ENCODE measurements around the gene UBXN11.

Gene UBXN11

DNA sequence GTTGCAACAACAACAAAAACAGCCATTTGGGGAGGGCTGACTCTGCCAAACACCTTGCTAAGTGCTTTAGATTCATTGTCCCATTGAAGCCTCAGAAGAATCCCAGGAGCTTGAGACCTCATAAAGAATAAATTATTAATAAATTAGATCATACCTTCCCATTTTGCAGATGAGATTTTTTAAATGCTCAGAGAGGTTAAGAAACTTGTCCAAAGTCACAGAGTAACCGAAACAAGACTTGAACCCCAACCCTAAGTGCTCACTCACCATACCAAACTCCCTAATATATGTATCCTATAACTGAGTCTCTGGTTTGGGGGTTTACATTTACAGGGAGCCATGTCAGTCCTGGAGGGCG, 43.9 kb upstream of the UBXN11 start:
- no peak overlapping the region for H3K4me3 ChIP-seq (IDR thresholded peaks at IDR 0.05; ENCODE audit: insufficient read depth, low read depth, low read length)
- H3K36me3 ChIP-seq (ENCODE audit: insufficient read depth) = no peaks in the 10 kb centered on the region
- H3K4me2 ChIP-seq = no peak overlapping the region
- H4K20me1 ChIP-seq (ENCODE audit: insufficient read depth) = no peaks in the 10 kb centered on the region
- H3K9ac ChIP-seq = no peak overlapping the region
- no peaks in the 10 kb centered on the region for H3K4me1 ChIP-seq (ENCODE audit: low read depth, poor library complexity, severe bottlenecking)
- no peaks in the 10 kb centered on the region for H3K79me2 ChIP-seq (ENCODE audit: insufficient read depth, low read depth)
- H2AFZ ChIP-seq (ENCODE audit: low read depth) = no peak overlapping the region
- no peaks in the 10 kb centered on the region; the same call in 1 of the 2 replicates for H3K27me3 ChIP-seq (ENCODE audit: insufficient read depth, low read depth)
- H3K27ac ChIP-seq = no peak overlapping the region
- TF ChIP-seq, protein P1, sequence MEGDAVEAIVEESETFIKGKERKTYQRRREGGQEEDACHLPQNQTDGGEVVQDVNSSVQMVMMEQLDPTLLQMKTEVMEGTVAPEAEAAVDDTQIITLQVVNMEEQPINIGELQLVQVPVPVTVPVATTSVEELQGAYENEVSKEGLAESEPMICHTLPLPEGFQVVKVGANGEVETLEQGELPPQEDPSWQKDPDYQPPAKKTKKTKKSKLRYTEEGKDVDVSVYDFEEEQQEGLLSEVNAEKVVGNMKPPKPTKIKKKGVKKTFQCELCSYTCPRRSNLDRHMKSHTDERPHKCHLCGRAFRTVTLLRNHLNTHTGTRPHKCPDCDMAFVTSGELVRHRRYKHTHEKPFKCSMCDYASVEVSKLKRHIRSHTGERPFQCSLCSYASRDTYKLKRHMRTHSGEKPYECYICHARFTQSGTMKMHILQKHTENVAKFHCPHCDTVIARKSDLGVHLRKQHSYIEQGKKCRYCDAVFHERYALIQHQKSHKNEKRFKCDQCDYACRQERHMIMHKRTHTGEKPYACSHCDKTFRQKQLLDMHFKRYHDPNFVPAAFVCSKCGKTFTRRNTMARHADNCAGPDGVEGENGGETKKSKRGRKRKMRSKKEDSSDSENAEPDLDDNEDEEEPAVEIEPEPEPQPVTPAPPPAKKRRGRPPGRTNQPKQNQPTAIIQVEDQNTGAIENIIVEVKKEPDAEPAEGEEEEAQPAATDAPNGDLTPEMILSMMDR (conservative IDR thresholded peaks at IDR 0.05; ENCODE audit: low read depth, low read length) = no peak

DNA sequence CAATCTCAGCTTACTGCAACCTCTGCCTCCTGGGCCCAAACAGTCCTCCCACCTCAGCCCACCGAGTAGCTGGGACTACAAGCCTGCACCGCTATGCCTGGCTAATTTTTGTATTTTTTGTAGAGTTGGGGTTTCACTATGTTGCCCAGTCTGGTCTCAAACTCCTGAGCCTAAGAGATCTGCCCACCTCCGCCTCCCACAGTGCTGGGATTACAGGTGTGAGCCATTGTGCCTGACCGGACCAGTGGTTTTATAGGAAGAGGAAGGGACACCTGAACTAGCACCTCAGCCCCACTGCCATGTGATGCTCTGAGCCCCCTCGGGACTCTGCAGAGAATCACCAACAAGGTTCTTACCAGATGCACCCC, 43.4 kb upstream of the UBXN11 start:
- Histone ChIP-seq H3K4me3 (IDR thresholded peaks at IDR 0.05; ENCODE audit: insufficient read depth, low read depth, low read length) (no peak overlapping the region), H3K4me1 (ENCODE audit: low read depth, poor library complexity, severe bottlenecking) (no peaks in the 10 kb centered on the region), H3K27ac (no peak overlapping the region), H3K36me3 (ENCODE audit: insufficient read depth) (no peaks in the 10 kb centered on the region), H4K20me1 (ENCODE audit: insufficient read depth) (no peaks in the 10 kb centered on the region), H3K27me3 (ENCODE audit: insufficient read depth, low read depth) (no peaks in the 10 kb centered on the region; the same call in 1 of the 2 replicates), H3K9ac (no peak overlapping the region), H2AFZ (ENCODE audit: low read depth) (no peak overlapping the region), H3K4me2 (no peak overlapping the region), H3K79me2 (ENCODE audit: insufficient read depth, low read depth) (no peaks in the 10 kb centered on the region)
- TF ChIP-seq, protein P1 (conservative IDR thresholded peaks at IDR 0.05; ENCODE audit: low read depth, low read length) = no peak

DNA sequence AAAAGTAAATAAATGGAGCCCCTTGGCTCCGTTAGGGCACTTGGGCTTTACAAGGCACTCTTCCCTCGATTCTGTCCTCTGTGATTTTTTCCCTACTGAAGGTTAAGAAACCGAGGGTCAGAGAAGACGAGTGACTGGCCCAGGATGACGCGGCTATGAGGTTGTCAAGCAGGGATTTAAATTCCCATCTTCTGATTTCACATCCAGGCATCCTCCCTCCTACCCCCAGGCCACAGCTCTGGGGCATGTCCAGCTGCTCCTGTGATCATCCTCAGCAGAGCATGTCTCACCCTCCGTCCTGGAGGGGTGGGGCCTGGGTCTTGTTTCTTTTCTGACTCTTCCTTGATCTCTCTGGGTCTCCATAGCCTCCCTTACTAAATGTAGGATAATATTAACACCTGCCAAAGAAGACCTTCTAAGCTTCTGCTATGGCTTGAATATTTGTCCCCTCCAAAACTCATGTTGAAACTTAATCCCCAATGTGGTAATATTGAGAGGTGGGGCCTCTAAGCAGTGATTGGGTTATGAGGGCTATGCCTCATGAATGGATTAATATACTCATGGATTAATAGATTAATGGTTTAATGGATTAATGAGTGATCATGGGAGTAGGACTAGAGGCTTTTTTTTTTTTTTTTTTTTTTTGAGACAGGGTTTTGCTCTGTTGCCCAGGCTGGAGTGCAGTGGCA, 42.9 kb upstream of the UBXN11 start:
- no peak overlapping the region for H3K27ac ChIP-seq
- no peaks in the 10 kb centered on the region for H4K20me1 ChIP-seq (ENCODE audit: insufficient read depth)
- no peak overlapping the region for H3K4me2 ChIP-seq
- TF ChIP-seq, protein P1 (conservative IDR thresholded peaks at IDR 0.05; ENCODE audit: low read depth, low read length) = no peak
- H3K9ac ChIP-seq = no peak overlapping the region
- H3K79me2 ChIP-seq (ENCODE audit: insufficient read depth, low read depth) = no peaks in the 10 kb centered on the region
- no peak overlapping the region for H3K4me3 ChIP-seq (IDR thresholded peaks at IDR 0.05; ENCODE audit: insufficient read depth, low read depth, low read length)
- no peaks in the 10 kb centered on the region; the same call in 1 of the 2 replicates for H3K27me3 ChIP-seq (ENCODE audit: insufficient read depth, low read depth)
- H3K4me1 ChIP-seq (ENCODE audit: low read depth, poor library complexity, severe bottlenecking) = no peaks in the 10 kb centered on the region
- H2AFZ ChIP-seq (ENCODE audit: low read depth) = no peak overlapping the region
- H3K36me3 ChIP-seq (ENCODE audit: insufficient read depth) = no peaks in the 10 kb centered on the region

DNA sequence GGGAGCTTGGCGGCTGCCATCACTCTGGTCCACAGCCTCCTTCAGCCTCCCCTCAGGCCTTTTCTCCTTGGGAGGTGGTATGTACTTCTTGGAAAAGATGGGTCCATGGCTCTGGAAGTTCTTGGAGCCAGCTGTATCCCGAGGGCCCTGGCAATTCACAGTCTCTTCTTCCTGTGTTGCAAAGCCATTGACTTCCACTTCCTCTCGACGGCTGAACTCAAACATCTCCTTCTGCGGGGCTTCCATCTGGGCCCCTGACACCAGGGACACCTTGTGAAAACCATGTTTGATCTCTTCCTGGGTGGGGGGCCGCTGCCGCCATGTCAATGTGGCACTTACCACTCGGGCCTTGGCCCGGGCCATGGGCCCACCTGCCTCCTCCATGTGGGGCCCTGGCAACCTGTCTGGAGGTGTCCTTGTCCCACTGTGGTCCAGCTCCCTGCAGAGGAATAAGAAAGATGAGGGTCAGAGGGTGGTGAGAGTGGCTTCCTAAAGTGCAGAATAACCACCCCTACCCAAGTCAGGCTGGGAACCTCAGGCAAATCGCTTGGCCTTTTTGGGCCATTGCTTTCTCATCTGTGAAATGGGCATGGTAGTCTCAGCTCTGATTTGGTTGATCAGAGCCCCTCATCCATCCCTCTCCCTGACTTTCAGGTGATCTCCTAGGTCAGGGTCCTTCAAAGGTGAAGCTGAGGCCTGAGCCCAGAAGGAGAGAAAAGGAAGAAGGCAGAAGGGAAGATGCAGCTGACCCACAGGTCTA, 40.0 kb upstream of the UBXN11 start:
- no peaks in the 10 kb centered on the region; the same call in 1 of the 2 replicates for H3K27me3 ChIP-seq (ENCODE audit: insufficient read depth, low read depth)
- no peaks in the 10 kb centered on the region for H3K79me2 ChIP-seq (ENCODE audit: insufficient read depth, low read depth)
- H3K36me3 ChIP-seq (ENCODE audit: insufficient read depth) = no peaks in the 10 kb centered on the region
- H3K4me1 ChIP-seq (ENCODE audit: low read depth, poor library complexity, severe bottlenecking) = no peaks in the 10 kb centered on the region
- H3K4me3 ChIP-seq (IDR thresholded peaks at IDR 0.05; ENCODE audit: insufficient read depth, low read depth, low read length) = no peak overlapping the region
- no peak overlapping the region for H2AFZ ChIP-seq (ENCODE audit: low read depth)
- H3K4me2 ChIP-seq = no peak overlapping the region
- no peaks in the 10 kb centered on the region for H4K20me1 ChIP-seq (ENCODE audit: insufficient read depth)
- no peak overlapping the region for H3K9ac ChIP-seq
- TF ChIP-seq, protein P1 (conservative IDR thresholded peaks at IDR 0.05; ENCODE audit: low read depth, low read length) = no peak
- no peak overlapping the region for H3K27ac ChIP-seq

Measured in KMS-11 (cell line).